ENCODE measurements around the gene CMC2.

CMC2 gene

DNA sequence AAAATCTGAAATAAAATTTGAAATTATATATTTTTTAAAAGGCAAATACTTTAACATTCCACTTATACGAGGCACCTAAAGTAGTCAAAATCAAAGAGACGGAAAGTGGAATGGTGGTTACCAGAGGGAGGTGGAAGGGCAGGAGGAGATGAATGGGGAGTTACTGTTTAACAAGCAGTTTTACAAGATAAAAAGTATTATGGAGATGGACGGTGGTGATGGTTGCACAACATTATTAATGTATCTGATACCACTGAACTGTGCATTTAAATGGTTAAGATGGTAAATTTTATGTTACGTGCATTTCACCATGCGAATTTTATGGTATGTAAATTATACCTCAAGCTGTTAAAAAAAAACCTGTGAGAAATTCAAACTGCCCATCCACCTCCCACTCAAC, 5.4 kb downstream of the CMC2 start:
- DNase-seq, result no peak

DNA sequence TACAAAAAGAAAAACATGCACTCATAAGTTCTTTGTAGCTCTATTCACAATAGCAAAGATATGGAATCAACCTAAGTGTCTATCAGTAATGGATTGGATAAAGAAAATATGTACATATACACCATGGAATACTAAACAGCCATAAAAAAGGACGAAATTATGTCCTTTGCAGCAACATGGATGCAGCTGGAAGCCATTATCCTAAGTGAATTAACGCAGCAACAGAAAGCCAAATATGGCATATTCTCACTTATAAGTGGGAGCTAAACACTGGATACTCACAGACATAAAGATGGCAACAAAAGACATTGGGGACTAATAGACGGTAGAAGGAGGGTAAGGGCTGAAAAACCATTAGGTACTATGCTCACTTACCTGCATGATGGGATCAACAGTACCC, 5.8 kb downstream of the CMC2 start:
- no peak for DNase-seq

- no peak for DNase-seq
Measured at GRCh38 chr16:80997964-80998620, 8.6 kb downstream of the CMC2 start.

DNA sequence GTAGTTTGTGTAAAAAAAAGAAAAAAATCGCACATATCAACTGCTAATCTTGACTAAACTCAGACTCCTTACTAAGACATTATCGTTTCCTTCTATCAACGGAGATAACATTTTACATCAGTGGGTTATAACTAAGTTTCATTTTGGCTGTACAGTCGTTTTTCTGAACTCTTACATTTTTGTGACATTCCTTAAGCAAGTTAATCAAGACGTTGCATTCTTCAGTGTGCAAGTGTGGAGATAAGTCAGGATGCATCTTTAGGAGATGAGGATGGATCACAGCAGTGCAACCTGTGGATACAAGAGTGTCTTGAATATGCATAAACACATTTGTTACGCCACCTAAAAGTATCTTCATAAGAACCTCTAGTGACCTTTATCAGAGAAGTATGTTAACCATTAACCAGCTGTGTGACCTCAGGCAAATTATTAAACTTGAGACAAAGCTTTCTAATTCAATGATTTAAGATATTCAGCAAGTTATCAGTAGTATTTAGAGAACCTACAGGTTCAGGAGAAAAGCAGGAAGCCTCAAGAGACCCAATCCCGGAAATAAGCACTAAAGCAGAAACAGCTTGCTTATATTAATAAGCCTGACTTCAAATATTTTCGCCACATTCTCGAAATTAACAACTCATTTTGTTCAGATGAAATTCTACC, 9.4 kb downstream of the CMC2 start:
- DNase-seq, result no peak

- DNase-seq, result no peak
Measured at GRCh38 chr16:80996688-80997138, 10.0 kb downstream of the CMC2 start.

GRCh38 chr16:80994451-80994850, 12.2 kb downstream of the CMC2 start:
- DNase-seq, result no peak

DNA sequence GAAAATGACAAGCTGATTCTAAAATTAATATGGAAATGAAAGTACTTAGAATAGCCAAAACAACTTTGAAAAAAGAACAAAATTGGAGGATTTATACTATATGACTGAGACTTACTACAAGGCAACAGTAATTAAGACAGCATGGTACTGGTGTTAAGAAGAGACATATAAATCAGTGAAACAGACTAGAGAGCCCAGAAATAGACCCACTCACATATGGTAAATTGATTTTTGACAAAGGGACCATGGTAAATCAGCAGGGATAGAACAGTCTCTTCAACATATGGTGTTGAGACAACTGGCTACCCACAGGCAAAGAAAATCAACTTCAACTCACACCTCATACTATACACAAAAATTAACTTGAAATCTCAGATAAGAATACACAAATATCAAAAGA, 12.9 kb downstream of the CMC2 start:
- DNase-seq, result no peak

- DNase-seq, result no peak
Measured at GRCh38 chr16:80993307-80993706, 13.4 kb downstream of the CMC2 start.

- no peak for DNase-seq
Measured at GRCh38 chr16:80992676-80993293, 13.9 kb downstream of the CMC2 start.

DNA sequence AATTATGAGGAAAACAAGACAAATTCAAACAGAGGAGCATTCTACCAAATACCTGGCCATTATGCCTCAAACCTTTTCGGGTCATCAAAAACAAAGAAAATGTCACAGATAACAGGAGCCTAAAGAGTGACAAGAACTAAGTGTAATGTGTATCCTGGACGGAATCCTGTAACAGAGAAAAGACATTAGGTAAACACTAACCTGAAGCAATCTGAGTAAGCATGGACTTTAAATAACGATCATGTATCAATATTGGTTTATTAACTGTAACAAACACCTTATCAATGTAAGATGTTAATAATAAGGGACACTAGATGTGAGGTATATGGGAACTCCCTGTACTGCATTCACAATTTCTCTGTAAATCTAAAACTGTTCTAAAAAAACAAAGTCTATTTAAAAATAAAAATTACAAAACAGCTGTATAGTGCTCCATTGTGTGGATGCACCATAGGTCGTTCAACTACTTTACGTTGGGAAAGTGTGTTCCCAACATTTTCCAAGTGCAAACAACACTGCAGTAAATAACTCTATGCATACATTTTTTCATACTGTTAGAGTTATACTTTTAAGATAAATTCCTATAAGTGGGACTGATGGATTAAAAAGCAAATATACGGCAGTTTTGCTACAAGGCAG, 14.8 kb downstream of the CMC2 start:
- DNase-seq, result no peak

DNA sequence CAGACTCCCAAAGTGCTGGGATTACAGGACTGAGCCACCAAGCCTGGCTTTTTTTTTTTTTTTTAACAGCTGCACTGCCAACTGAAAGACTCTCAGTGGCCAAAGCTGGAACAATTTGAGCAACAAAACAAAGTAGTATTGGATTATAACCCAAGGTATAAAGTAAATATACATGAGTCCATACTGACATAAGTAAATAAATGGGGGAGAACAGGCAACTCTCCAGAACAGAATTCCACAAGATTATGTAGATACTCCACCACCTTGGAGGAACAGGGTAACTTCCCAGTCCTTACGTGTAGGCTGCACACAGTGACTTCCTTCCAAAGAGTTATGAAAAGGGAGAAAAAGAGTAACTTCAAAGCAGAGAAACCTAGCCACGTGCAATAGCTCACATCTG, 15.7 kb downstream of the CMC2 start:
- DNase-seq, result no peak

DNA sequence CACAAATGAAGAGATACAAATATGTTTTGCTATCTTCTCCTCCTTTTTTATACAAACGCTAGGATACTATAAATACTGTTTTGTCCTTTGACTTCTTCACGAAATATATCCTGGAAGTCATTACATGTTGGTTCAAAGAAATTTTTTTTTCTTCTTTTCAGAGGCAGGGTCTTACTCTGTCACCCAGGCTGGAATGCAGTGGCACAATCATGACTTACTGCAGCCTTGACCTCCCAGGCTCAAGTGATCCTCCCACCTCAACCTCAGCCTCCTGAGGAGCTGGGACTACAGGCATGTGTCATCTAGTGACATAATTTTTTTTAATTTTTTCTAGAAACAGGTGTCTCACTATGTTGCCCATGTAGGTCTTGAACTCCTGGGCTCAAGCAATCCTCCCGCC, 16.1 kb downstream of the CMC2 start:
- no peak for DNase-seq

DNA sequence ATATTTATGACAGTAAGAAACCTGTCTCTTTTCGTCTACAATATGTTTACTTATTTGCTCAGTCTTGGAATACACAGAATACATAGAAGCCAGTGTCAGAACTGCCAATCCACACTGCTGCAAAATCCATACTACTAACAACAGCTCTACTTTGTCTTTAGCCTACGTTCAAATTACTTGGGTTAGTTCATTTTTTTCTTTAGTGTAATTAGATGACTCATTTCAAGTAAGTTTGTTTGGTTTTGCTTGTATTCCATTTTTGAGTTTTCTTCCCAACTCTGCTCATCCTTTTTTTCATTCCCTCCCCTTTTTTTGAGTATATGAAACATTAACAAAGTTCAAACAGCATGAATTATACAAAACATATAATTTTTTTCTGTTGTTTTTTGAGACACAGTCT, 16.9 kb downstream of the CMC2 start:
- no peak for DNase-seq

- no peak for DNase-seq
Measured at GRCh38 chr16:80988756-80989155, 17.9 kb downstream of the CMC2 start.

- no peak for DNase-seq
Measured at GRCh38 chr16:80986557-80986956, 20.1 kb downstream of the CMC2 start.

DNA sequence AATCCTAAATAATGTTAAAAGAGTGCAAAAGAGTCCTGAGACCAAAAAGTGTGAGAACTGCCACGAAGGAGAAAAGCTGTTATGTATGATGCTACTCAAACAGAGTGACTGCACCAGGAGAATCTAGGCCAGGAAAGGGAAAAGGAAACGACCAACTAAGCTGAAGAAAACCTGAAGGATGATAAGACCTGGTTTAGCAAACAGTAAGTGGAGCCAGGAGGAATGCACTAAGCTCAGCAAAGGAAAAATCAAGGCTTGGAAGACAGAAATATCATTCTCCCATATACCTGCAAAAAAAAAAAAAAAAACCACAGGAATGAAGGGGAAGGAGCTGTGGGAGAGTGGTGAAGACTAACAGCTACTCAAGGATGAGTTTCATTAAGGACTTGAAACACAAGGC, 21.1 kb downstream of the CMC2 start:
- no peak for DNase-seq

GRCh38 chr16:80984124-80984892, 22.4 kb downstream of the CMC2 start:
- no peak for DNase-seq

GRCh38 chr16:80982646-80983045, 24.0 kb downstream of the CMC2 start:
- DNase-seq, result no peak

GRCh38 chr16:80981103-80981502, 25.6 kb downstream of the CMC2 start:
- no peak for DNase-seq

DNA sequence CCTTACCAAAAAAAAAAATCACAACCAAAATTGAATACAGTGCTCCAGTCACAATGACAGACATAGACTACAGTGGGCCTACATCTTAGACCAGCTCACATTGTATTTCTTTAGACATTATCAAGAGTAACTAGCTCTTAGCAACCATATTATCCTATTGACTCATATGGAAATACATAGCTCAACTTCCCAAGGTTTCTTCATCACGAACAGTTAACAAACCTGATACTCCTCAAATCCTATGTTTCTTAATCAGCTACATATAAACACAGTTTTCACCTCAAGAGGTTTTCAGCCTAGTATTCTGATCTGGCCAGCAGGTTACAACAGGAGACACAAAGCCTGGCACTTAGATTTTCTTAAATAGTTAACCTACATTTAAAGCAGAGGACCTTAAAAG, 29.7 kb downstream of the CMC2 start:
- no peak for DNase-seq

DNA sequence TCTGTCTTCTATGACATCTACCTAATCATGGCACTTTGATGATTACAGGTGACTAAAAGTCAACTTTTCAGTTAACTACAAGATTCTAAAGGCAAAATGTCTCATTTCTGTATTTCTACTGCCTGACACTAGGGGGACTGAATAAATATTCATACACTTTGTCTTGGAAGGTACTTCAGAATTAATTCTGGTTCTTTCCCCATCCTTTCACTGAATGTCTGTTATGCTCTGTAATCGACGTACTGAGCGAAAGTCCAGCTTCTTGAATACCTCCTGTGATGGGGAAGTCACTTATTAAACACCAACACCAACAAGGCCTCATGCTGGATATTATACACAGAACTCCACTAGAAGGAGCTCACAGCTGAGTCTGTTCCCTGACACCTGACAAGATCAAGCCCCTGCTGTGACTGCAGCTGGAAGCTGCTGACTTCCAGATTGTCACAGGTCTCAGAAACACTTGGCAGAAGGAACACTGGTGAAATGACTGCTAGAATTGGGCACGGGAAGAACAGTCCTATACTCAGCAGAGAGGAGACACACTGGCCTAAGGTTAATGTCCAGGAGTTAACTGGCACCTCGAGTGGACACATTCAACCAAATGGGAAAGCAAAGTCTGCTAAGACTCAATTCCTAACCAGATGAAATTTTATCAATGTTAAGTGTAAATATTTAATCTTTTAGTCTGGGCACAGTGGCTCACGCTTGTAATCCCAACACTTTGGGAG, 31.9 kb downstream of the CMC2 start:
- DNase-seq, result no peak

DNA sequence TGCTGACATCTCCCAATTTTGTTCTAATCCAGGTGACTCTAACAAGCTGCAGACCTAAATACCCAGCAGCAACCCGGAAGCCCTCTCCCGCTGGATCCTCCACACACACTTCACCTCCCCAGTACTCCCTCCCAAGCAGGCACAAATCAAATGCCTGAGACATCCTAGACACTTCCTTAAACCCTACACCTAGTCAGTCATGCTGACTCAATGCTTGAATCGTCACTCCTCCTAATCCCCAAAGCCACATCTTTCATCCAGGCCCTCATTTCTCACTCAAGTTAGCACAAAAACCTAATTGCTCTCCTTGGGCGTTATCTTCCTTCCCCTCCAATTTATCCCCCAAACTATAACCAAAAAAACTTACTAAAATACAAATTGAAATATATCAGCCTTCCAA, 32.7 kb downstream of the CMC2 start:
- DNase-seq, result no peak

DNA sequence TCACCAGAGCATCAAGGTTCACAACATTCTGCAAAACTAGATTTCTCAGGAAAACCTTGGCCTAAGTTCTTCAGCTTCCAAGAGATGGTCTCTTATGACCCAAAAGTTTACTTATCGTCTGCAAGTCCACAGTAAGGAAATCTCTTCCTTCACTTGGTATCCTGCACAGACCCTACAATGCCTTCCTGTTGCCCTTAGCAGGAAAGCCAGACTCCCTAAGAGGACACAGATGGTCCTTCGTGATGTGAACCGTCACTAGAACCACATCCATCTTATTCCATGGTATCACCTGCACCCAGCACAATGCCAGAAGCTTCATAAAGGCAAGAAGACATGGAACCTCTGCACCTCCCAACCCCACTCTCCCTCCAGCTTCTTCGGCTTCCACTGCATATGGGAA, 34.1 kb downstream of the CMC2 start:
- DNase-seq, result no peak
